Hepatocyte (in vitro differentiated cells): ENCODE data around the gene MEPE. TPM values are rescaled to one million over a fixed set of nuclear protein-coding genes. Genes with fewer than 3 reads are reported as not detected.

ENCODE experiments used
- DNase-seq: peaks from one replicate; pipeline ENCODE4 v3.0.0-alpha.2; 2016; ENCODE audit warnings: low spot score
- H2AFZ ChIP-seq: fragments of 200-600 bp; sonication (generic); 2 replicates; pipeline ENCODE4 v1.6.0; 2016; ENCODE audit warnings: antibody characterized with exemption, mild to moderate bottlenecking
- H3K27ac ChIP-seq: fragments of 200-600 bp; sonication (generic); 2 replicates; pipeline ENCODE4 v1.5.1; 2016; ENCODE audit warnings: mild to moderate bottlenecking
- H3K27me3 ChIP-seq: fragments of 200-600 bp; sonication (generic); 2 replicates; pipeline ENCODE4 v1.6.1; 2016
- H3K36me3 ChIP-seq: fragments of 200-600 bp; sonication (generic); replicated peaks from 2 replicates; pipeline ENCODE4 v1.5.1; 2016; ENCODE audit warnings: low read depth; ENCODE audit not compliant: insufficient read depth
- H3K4me1 ChIP-seq: fragments of 200-600 bp; sonication (generic); 2 replicates; pipeline ENCODE4 v1.5.1; 2016; ENCODE audit warnings: mild to moderate bottlenecking, moderate library complexity; ENCODE audit not compliant: insufficient read depth
- H3K4me2 ChIP-seq: fragments of 200-600 bp; sonication (generic); 2 replicates; pipeline ENCODE4 v1.6.0; 2016
- H3K4me3 ChIP-seq: fragments of 200-600 bp; sonication (generic); 2 replicates; pipeline ENCODE4 v1.5.1; 2016; ENCODE audit warnings: mild to moderate bottlenecking
- H3K79me2 ChIP-seq: fragments of 200-600 bp; sonication (generic); 2 replicates; pipeline ENCODE4 v1.6.0; 2017; ENCODE audit warnings: mild to moderate bottlenecking
- H3K9me2 ChIP-seq: fragments of 200-600 bp; sonication (generic); replicated peaks from 2 replicates; pipeline ENCODE4 v1.6.0; 2017; ENCODE audit warnings: mild to moderate bottlenecking; ENCODE audit not compliant: insufficient read depth
- H3K9me3 ChIP-seq: fragments of 200-600 bp; sonication (generic); 2 replicates; pipeline ENCODE4 v1.5.1; 2016; ENCODE audit warnings: low read depth, mild to moderate bottlenecking
- H4K20me1 ChIP-seq: fragments of 200-600 bp; sonication (generic); 2 replicates; pipeline ENCODE4 v1.6.0; 2016; ENCODE audit warnings: mild to moderate bottlenecking; ENCODE audit not compliant: insufficient read depth, poor library complexity, severe bottlenecking
- CTCF ChIP-seq: fragments of 200-600 bp; sonication (generic); IDR thresholded peaks from 2 replicates; pipeline ENCODE4 v1.5.1; 2016; ENCODE audit warnings: antibody characterized with exemption, mild to moderate bottlenecking; ENCODE audit not compliant: poor library complexity
- EZH2 ChIP-seq: fragments of 200-600 bp; sonication (generic); IDR thresholded peaks from 2 replicates; pipeline ENCODE4 v1.6.1; 2016; ENCODE audit warnings: antibody characterized with exemption, mild to moderate bottlenecking, borderline replicate concordance
- EZH2phosphoT487 ChIP-seq: fragments of 200-600 bp; sonication (generic); IDR thresholded peaks from one replicate; pipeline ENCODE4 v1.6.1; 2018; ENCODE audit warnings: antibody characterized with exemption, mild to moderate bottlenecking, low read depth, moderate library complexity; ENCODE audit not compliant: unreplicated experiment, severe bottlenecking
- WGBS: methylation state at CpG from one replicate; pipeline ENCODE4 v1.1.6; 2016; ENCODE audit warnings: low lambda C conversion rate; ENCODE audit errors: missing lambda C conversion rate; 5-methylcytosine and 5-hydroxymethylcytosine counted together
- polyA plus RNA-seq: library from polyadenylated mRNA; unstranded; fragments of >200 nt; fragmentation: Nextera tagmentation; extraction: Ambion mirVana; gene quantifications from 2 replicates; pipeline ENCODE4 v1.2.1, GENCODE V29; 2016
- total RNA-seq: library from RNA; depleted of rRNA; stranded (reverse); fragments of >200 nt; gene quantifications from 2 replicates; pipeline ENCODE4 v1.2.3, GENCODE V29; 2014

The MEPE gene
- total and polyA plus RNA-seq, 2 experiments from 2014 or later: 0.07 TPM; not detected in 1

- peaks cover 16% of the 10 kb centered on the region for H3K4me1 ChIP-seq
- no peak overlapping the region for H3K4me2 ChIP-seq
- H3K4me3 ChIP-seq: no peak overlapping the region
- H4K20me1 ChIP-seq: no peaks in the 10 kb centered on the region
- no peak overlapping the region for H3K27ac ChIP-seq
- no peak for DNase-seq
- H3K27me3 ChIP-seq: no peaks in the 10 kb centered on the region
- H3K36me3 ChIP-seq: no peaks in the 10 kb centered on the region
- H3K9me3 ChIP-seq: no peaks in the 10 kb centered on the region
- 80% methylated on average over 5 of the region's 23 CpGs for WGBS
- TF ChIP-seq EZH2 (no peak), EZH2phosphoT487 (no peak), CTCF (no peak)
- H2AFZ ChIP-seq: no peak overlapping the region
- no peaks in the 10 kb centered on the region for H3K79me2 ChIP-seq
- no peaks in the 10 kb centered on the region for H3K9me2 ChIP-seq
These were observed 30.7 kb downstream of the MEPE start for GRCh38 chr4:87863486-87863885.

GRCh38 chr4:87864321-87864720 lies 31.6 kb downstream of the MEPE start:
- Histone ChIP-seq H3K9me2 (no peaks in the 10 kb centered on the region), H3K36me3 (no peaks in the 10 kb centered on the region), H3K4me3 (no peak overlapping the region), H3K27me3 (no peaks in the 10 kb centered on the region), H3K79me2 (no peaks in the 10 kb centered on the region), H3K4me1 (peaks cover 16% of the 10 kb centered on the region), H3K4me2 (no peak overlapping the region), H3K9me3 (no peaks in the 10 kb centered on the region), H3K27ac (no peak overlapping the region), H4K20me1 (no peaks in the 10 kb centered on the region), H2AFZ (no peak overlapping the region)
- no peak for DNase-seq
- TF ChIP-seq EZH2 (no peak), EZH2phosphoT487 (no peak), CTCF (no peak)
- WGBS: 95% methylated on average over 2 of the region's 2 CpGs

GRCh38 chr4:87865288-87865687 lies 32.5 kb downstream of the MEPE start:
- TF ChIP-seq EZH2phosphoT487: no peak
- no peak for TF ChIP-seq EZH2
- no peak for TF ChIP-seq CTCF
- DNase-seq: no peak
- Histone ChIP-seq H3K27me3 (no peaks in the 10 kb centered on the region), H3K9me3 (no peaks in the 10 kb centered on the region), H3K9me2 (no peaks in the 10 kb centered on the region), H4K20me1 (no peaks in the 10 kb centered on the region), H2AFZ (no peak overlapping the region), H3K36me3 (no peaks in the 10 kb centered on the region), H3K27ac (peak overlapping the region; percentile 82), H3K4me2 (peak overlapping the region; percentile 31), H3K4me1 (peaks cover 16% of the 10 kb centered on the region), H3K4me3 (no peak overlapping the region), H3K79me2 (no peaks in the 10 kb centered on the region)
- WGBS: 55% methylated on average over 3 of the region's 3 CpGs
